ENCODE measurements around the gene NUDT16L1.

The NUDT16L1 gene

GRCh38 chr16:4734063-4734729, 40.8 kb downstream of the NUDT16L1 start, which contains the start of the genes ANKS3 and DNAAF8:
Gene ANKS3 (minus strand): TSS chr16:4734271. CDS start chr16:4730149, 4,122 bp downstream.
Gene DNAAF8 (plus strand): TSS chr16:4734537. CDS start chr16:4736515, 1,978 bp downstream.
- H3K27me3 ChIP-seq (ENCODE audit: insufficient read depth, low read length, poor library complexity) = no peaks in the 10 kb centered on the region
- ATAC-seq (ENCODE audit: insufficient read depth, low read depth) (peak; percentile 78), DNase-seq (peak; percentile 85)
- no peaks in the 10 kb centered on the region for H3K9me3 ChIP-seq (ENCODE audit: insufficient read depth, low read length, severe bottlenecking)
- peak within 1 kb of the TSS; percentile 85 for H3K9ac ChIP-seq (ENCODE audit: low read depth, low read length)
- H3K36me3 ChIP-seq (ENCODE audit: insufficient read depth, low read length) = peaks cover 11% of the 10 kb centered on the region; the same call in 1 of the 2 replicates
- peak within 1 kb of the TSS; percentile 81 for H3K27ac ChIP-seq (ENCODE audit: low read length)
- H3K4me3 ChIP-seq (ENCODE audit: low read depth in 1 of 2, low read length in 2 of 2) = peak within 1 kb of the TSS; percentile 89 to 94
- peaks cover 32% of the 10 kb centered on the region for H3K4me1 ChIP-seq (ENCODE audit: insufficient read depth, low read length)
- peak within 1 kb of the TSS; percentile 99 for H3K4me2 ChIP-seq (ENCODE audit: insufficient read depth, low read length)
- peaks cover 22% of the 10 kb centered on the region for H3K79me2 ChIP-seq (ENCODE audit: insufficient read depth, low read length)
- H2AFZ ChIP-seq (ENCODE audit: low read depth, low read length) = peak within 1 kb of the TSS; percentile 97
- TF ChIP-seq EZH2 (IDR thresholded peaks at IDR 0.05; ENCODE audit: borderline replicate concordance, low read depth, low read length, severe bottlenecking) = no peak
- no peak for TF ChIP-seq CTCF (IDR thresholded peaks at IDR 0.05; ENCODE audit: borderline replicate concordance, extremely low read depth, low read length, poor library complexity, severe bottlenecking)
- no peaks in the 10 kb centered on the region for H4K20me1 ChIP-seq (ENCODE audit: insufficient read depth, low read length)

GRCh38 chr16:4734730-4735535, 41.6 kb downstream of the NUDT16L1 start:
- Histone ChIP-seq H3K4me1 (ENCODE audit: insufficient read depth, low read length) (peaks cover 32% of the 10 kb centered on the region), H3K4me3 (ENCODE audit: low read depth in 1 of 2, low read length in 2 of 2) (peak overlapping the region; percentile 89 to 94), H3K79me2 (ENCODE audit: insufficient read depth, low read length) (peaks cover 22% of the 10 kb centered on the region), H2AFZ (ENCODE audit: low read depth, low read length) (peak overlapping the region; percentile 97), H3K9ac (ENCODE audit: low read depth, low read length) (peak overlapping the region; percentile 85), H4K20me1 (ENCODE audit: insufficient read depth, low read length) (no peaks in the 10 kb centered on the region), H3K27me3 (ENCODE audit: insufficient read depth, low read length, poor library complexity) (no peaks in the 10 kb centered on the region), H3K9me3 (ENCODE audit: insufficient read depth, low read length, severe bottlenecking) (no peaks in the 10 kb centered on the region), H3K27ac (ENCODE audit: low read length) (peak overlapping the region; percentile 81), H3K4me2 (ENCODE audit: insufficient read depth, low read length) (peak overlapping the region; percentile 99), H3K36me3 (ENCODE audit: insufficient read depth, low read length) (peaks cover 7% of the 10 kb centered on the region; the same call in 1 of the 2 replicates)
- peak; percentile 83 for ATAC-seq (ENCODE audit: insufficient read depth, low read depth)
- peak; percentile 96 for DNase-seq
- TF ChIP-seq CTCF (IDR thresholded peaks at IDR 0.05; ENCODE audit: borderline replicate concordance, extremely low read depth, low read length, poor library complexity, severe bottlenecking) (no peak), EZH2 (IDR thresholded peaks at IDR 0.05; ENCODE audit: borderline replicate concordance, low read depth, low read length, severe bottlenecking) (no peak)

GRCh38 chr16:4736546-4736945, 43.2 kb downstream of the NUDT16L1 start:
- H3K4me3 ChIP-seq (ENCODE audit: low read depth in 1 of 2, low read length in 2 of 2) = no peak overlapping the region
- H3K9ac ChIP-seq (ENCODE audit: low read depth, low read length) = no peak overlapping the region
- peaks cover 21% of the 10 kb centered on the region for H3K79me2 ChIP-seq (ENCODE audit: insufficient read depth, low read length)
- no peaks in the 10 kb centered on the region for H3K9me3 ChIP-seq (ENCODE audit: insufficient read depth, low read length, severe bottlenecking)
- ATAC-seq (ENCODE audit: insufficient read depth, low read depth) = no peak
- DNase-seq = no peak
- H3K4me1 ChIP-seq (ENCODE audit: insufficient read depth, low read length) = peaks cover 32% of the 10 kb centered on the region
- 0 out of 2 replicates have a peak, but pooled peaks cover 3% of the 10 kb centered on the region for H3K36me3 ChIP-seq (ENCODE audit: insufficient read depth, low read length)
- no peak overlapping the region for H2AFZ ChIP-seq (ENCODE audit: low read depth, low read length)
- no peaks in the 10 kb centered on the region for H4K20me1 ChIP-seq (ENCODE audit: insufficient read depth, low read length)
- H3K27ac ChIP-seq (ENCODE audit: low read length) = no peak overlapping the region
- no peaks in the 10 kb centered on the region for H3K27me3 ChIP-seq (ENCODE audit: insufficient read depth, low read length, poor library complexity)
- H3K4me2 ChIP-seq (ENCODE audit: insufficient read depth, low read length) = no peak overlapping the region
- TF ChIP-seq EZH2 (IDR thresholded peaks at IDR 0.05; ENCODE audit: borderline replicate concordance, low read depth, low read length, severe bottlenecking) (no peak), CTCF (IDR thresholded peaks at IDR 0.05; ENCODE audit: borderline replicate concordance, extremely low read depth, low read length, poor library complexity, severe bottlenecking) (no peak)

All from DND-41 (cell line).